GM21786 (cell line): ENCODE data around the gene ADAMTS2.
"Not testable (repeated sequence)": the region's sequence is repeated elsewhere in the genome, so short reads cannot be mapped to it uniquely, and the experiment has no call there.

ENCODE experiments used
- ATAC-seq: cut with Tn5 transposase; IDR thresholded peaks from one replicate; pipeline ENCODE4 v1.9.1; 2021; ENCODE audit not compliant: unreplicated experiment

Gene ADAMTS2

DNA sequence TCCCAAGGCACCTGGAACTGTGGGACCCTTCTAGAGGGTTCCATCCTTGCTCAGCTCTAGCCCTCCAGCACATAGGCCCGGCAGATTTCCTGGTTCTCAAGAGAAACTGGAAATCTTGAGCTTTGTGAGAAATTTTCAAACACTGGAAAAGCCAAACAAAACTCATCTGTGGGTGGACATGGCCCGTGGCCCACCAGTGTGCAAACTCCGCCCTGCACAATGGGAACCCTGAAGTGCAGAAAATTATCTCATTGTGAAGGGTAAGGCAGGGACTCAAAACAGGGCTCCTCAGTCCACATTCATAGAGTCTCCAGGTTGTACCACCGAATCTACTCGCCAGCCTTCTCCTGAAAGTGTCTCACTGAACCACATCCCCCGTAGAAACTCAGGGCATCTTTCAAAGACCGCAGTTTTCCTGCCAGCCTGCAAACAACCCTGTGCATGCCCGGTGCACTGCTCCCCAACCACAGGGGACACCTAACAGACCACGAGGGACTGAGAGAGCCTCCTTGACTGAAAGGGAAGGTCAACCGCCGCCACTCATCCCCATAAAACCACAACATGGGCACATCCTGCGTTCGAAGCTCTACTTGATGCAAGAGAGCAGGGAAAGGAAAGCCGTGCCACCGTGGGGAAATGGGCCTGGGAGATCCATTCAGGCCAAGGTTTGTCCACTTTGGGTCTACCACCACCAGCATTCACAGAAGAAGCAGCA lies 18.1 kb downstream of the ADAMTS2 start:
- no peak for ATAC-seq

- no peak for ATAC-seq
Measured at GRCh38 chr5:179326122-179326927, 18.9 kb downstream of the ADAMTS2 start.

DNA sequence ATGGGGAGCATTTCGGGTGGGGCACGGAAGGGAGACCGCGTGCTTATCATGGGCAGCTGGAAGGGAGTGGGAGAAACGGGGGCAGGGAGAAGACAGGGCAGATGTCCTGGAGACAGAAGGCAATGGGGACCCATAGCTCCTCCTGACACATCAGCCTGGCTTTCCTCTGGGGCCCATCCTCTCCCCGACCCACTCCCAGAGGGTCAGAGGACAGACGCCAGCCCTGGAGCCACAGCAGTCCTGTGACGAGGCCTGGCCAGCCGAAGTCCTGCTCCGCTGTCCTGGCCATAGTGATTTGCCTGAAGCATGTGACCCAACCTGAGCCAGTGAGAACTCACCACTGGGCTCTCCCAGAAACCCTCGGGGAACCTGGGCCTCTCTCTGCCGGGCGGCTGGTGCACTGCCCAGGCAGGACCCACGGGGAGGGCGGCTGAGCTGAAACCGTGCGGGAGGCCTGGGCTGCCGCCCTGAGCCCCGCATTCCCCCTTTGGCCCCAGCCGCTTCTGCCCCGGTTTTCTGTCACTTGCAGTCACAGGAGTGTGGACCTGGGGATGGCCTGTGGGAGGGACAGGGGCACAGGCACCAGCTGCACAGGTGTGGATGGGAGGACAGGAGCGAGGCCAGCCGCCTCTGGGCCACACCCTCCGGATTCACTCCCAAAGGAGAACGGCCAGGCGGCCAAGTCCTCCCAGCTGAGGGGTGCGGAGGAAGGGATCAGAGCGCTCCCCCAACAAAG lies 19.8 kb downstream of the ADAMTS2 start:
- ATAC-seq = no peak

DNA sequence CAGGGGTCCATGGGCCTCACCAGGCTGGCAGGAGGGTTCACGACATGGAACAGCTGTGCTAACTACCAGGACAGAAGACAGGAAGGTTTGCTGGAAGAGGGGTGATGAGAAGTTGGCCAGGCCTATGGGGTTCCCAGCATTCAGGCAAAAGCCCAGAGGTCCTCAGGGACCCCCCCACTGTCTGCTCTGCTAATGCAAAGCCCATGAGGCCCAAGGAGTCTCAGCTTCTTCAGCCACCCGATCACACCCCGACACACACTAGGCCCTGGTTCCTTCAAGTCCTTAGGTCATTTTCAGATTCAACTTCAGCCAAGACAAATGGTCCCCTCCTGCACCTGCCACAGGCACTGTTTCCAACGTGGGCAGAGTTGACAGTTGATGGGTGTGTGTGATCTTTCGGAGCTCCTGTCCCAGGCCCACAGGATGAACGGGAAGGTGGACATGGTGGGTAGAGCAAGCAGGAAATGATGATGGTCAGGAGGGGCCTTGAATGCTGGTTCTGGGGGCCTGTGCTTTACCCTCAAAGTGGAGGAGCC lies 20.4 kb downstream of the ADAMTS2 start:
- no peak for ATAC-seq

DNA sequence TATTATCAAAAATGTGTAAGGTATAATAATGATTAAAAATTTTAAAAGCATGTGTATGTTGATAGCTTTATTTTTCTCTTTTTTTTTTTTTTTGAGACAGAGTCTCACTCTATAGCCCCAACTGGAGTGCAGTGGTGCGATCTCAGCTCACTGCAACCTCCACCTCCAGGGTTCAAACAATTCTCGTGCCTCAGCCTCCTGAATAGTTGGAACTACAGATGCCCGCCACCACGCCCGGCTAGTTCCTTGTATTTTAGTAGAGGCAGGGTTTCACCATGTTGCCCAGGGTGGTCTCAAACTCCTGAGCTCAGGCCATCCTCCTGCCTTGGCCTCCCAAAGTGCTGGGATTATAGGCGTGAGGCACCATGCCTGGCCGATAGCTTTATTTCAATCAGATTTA lies 20.9 kb downstream of the ADAMTS2 start:
- not testable (repeated sequence) for ATAC-seq

DNA sequence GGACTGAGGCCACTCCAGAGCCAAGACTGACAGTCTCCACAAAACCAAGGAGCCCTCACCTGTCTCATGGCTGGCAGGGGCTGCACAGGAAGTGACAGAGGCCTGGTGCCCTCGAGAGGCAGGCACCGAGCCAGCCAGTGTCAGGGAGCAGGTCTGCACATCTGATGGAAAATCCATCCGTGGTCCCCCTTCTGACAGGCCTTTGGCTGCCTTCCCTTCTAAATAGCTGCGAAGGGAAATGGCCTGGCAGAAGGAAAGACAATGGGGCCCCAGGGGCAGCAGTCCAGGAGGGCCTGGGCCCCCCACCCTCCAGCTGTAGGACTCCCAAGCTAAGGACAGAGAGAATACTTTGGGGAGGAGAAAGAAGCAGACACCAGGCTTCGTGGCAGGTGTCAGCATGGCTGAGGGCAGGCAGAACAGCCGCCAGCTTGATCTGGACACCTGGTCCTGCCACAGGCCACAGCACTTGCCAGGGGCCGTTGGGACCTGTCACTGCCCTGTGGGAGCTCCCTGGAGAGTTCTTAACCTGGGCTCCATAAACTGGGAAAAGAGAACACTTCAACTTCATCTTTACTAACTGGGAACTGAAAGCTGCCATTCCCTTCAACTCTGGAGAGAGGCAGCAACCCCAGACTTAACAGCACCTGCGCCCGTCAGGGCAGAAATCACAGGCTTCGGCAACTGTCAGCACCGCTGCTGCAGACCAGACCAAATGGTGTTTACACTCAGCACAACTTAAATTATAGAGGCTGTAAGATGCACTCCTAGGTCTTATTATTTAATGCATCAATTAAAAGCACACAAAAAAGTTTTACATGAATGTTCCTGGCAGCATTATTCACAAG lies 22.0 kb downstream of the ADAMTS2 start:
- ATAC-seq = no peak

- no peak for ATAC-seq
Measured at GRCh38 chr5:179322071-179323025, 22.9 kb downstream of the ADAMTS2 start.

- no peak for ATAC-seq
Measured at GRCh38 chr5:179321206-179321987, 23.9 kb downstream of the ADAMTS2 start.

GRCh38 chr5:179319741-179320281 lies 25.4 kb downstream of the ADAMTS2 start:
- no peak for ATAC-seq

- ATAC-seq = no peak
Measured at GRCh38 chr5:179319123-179319522, 26.1 kb downstream of the ADAMTS2 start.

- no peak for ATAC-seq
Measured at GRCh38 chr5:179318221-179318955, 26.9 kb downstream of the ADAMTS2 start.

GRCh38 chr5:179317411-179318220 lies 27.6 kb downstream of the ADAMTS2 start:
- no peak for ATAC-seq

- no peak for ATAC-seq
Measured at GRCh38 chr5:179316982-179317381, 28.3 kb downstream of the ADAMTS2 start.

DNA sequence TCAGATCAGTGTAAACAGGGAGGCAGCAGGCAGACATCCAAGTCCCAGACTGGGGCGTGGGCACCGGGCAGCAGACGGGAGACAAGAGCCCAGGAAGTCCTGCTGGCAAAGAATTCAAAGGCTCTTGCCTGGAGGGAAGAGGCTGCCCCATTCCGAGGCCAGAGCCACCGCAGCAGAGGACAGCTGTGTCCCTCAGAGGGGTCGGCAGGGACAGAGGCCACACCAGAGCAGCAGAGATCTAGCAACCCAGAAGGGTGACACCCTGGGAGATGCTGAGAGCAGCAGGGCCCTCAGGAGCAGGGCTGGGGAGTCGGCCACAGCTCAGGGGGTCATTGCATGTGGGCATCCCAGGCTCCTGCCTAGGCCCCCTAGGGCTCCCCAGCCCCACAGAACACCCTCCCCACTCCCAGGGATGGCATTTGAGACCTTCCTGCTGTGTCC lies 29.1 kb downstream of the ADAMTS2 start:
- ATAC-seq = no peak

- ATAC-seq = no peak
Measured at GRCh38 chr5:179315356-179315890, 29.8 kb downstream of the ADAMTS2 start.

DNA sequence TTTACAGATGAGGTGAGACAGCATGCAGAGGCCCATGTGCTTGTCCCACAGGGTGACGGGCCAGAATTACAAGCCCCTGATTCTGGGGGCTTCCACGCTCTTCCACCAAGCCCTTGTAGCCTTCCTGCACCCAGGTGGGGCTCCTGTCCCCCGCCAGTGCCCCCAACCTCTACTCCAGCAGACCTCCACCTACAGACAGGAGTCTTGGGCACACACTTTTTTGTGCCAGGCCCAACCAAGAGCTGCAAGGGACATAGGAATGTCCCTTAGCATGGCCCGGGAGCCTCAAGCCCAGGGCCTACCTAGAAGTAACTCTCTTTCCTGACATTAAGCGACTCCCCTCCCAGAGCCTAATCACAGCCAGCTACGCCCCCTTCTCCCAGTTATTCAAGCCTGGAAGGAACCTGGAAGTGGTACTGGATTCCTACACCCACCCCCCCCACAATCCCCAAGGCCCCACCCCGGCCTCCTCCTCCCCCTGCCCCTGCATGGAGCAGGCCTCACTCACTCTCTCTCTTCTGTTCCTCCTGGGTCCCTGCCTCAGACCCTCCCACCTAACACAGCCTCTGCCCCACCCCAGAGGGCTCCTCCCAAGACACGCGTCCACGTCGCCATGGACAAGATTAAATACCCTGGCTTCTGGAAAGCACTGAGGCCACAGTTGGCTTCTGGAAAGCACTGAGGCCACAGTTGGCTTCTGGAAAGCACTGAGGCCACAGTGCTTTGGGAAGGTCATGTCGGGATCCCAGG lies 30.5 kb downstream of the ADAMTS2 start:
- no peak for ATAC-seq
